HepG2 (cell line): ENCODE data around the gene FNIP2. TPM values are rescaled to one million over a fixed set of nuclear protein-coding genes. Genes with fewer than 3 reads are reported as not detected.

ENCODE experiments used
- ATAC-seq: fragments of 200-7000 bp; cut with Tn5 transposase; 3 replicates; pipeline ENCODE4 v1.9.1; 2020; ENCODE audit warnings: mild to moderate bottlenecking, moderate library complexity
- BruUV-seq: library from RNA; stranded (reverse); fragments of 400-500 nt; replicated peaks from 2 replicates; lab custom pipeline; 2021; lab: Mats Ljungman, UMichigan
- CTCF ChIA-PET: fragments of 300-600 bp; formaldehyde crosslinking; extraction: SDS; loops from one replicate; lab custom pipeline; 2021; ENCODE audit warnings: low total read pairs, inconsistent platforms, low intra/inter-chr PET ratio; lab: Yijun Ruan, JAX
- POLR2A ChIA-PET: fragments of 350-600 bp; sonication (Branson Sonifier 250); formaldehyde crosslinking; loops from one replicate; lab custom pipeline; 2020; ENCODE audit warnings: antibody characterized with exemption, inconsistent platforms; lab: Yijun Ruan, JAX
- DNase-seq: peaks from one replicate; pipeline ENCODE4 v3.0.0-alpha.2; 2015; ENCODE audit warnings: low spot score
- FAIRE-seq: peaks from 3 replicates; lab custom pipeline; 2011; peaks lifted over from hg19 to GRCh38; lab: Jason Lieb, UNC
- H2AFZ ChIP-seq: one replicate; pipeline ENCODE4 v1.6.1; 2011; ENCODE audit warnings: low read length, inconsistent platforms
- H3K27ac ChIP-seq: fragments of 300-600 bp; 3 replicates; pipeline ENCODE4 v1.8.0; 2011; ENCODE audit warnings: mixed run types, mild to moderate bottlenecking, mixed read lengths, low read length, inconsistent platforms; ENCODE audit not compliant: insufficient read depth; ENCODE audit errors: extremely low read length
- H3K27me3 ChIP-seq, 2 experiments: fragments of 200-600 bp in 1 of 2; 2 replicates in 1 of 2; 3 replicates in 1 of 2; pipeline versions ENCODE4 v1.6.0 to v1.8.0; 2011; ENCODE audit warnings: low read length in 2 of 2, mild to moderate bottlenecking in 2 of 2, moderate library complexity in 2 of 2, inconsistent platforms in 1 of 2; ENCODE audit not compliant: insufficient read depth in 2 of 2, control insufficient read depth in 1 of 2
- H3K36me3 ChIP-seq, 2 experiments: fragments of 200-600 bp in 1 of 2; replicated peaks in 1 of 2; 2 replicates in 1 of 2; 3 replicates in 1 of 2; pipeline versions ENCODE4 v1.5.1 to v1.8.0; 2011; ENCODE audit warnings: low read length in 2 of 2, inconsistent platforms in 1 of 2; ENCODE audit not compliant: insufficient read depth in 2 of 2, control insufficient read depth in 1 of 2
- H3K4me1 ChIP-seq: 2 replicates; pipeline ENCODE4 v1.5.1; 2012; ENCODE audit warnings: low read length, inconsistent platforms; ENCODE audit not compliant: insufficient read depth
- H3K4me2 ChIP-seq: 2 replicates; pipeline ENCODE4 v1.6.0; 2011; ENCODE audit warnings: low read depth, low read length, inconsistent platforms
- H3K4me3 ChIP-seq, 3 experiments: fragments of 200-600 bp in 1 of 3; sonication (generic), shearing (Covaris generic) in 1 of 3; replicated peaks in 1 of 3; 2 replicates each; pipeline ENCODE4 v1.5.1; 2011 to 2016; ENCODE audit warnings: low read length in 3 of 3, inconsistent platforms in 2 of 3, low read depth in 2 of 3, mild to moderate bottlenecking in 2 of 3, control low read depth in 1 of 3, mixed read lengths in 1 of 3; ENCODE audit not compliant: insufficient read depth in 1 of 3
- H3K79me2 ChIP-seq: one replicate; pipeline ENCODE4 v1.6.1; 2011; ENCODE audit warnings: low read length, inconsistent platforms; ENCODE audit not compliant: insufficient read depth
- H3K9ac ChIP-seq: 2 replicates; pipeline ENCODE4 v1.6.0; 2011; ENCODE audit warnings: mild to moderate bottlenecking, low read depth, low read length, inconsistent platforms; ENCODE audit not compliant: insufficient read depth
- H3K9me3 ChIP-seq: 2 replicates; pipeline ENCODE4 v1.5.1; 2012; ENCODE audit warnings: mild to moderate bottlenecking, low read length
- H4K20me1 ChIP-seq: 2 replicates; pipeline ENCODE4 v1.6.0; 2011; ENCODE audit warnings: inconsistent platforms, mild to moderate bottlenecking, low read length, moderate library complexity; ENCODE audit not compliant: insufficient read depth
- ATF7 ChIP-seq, 2 experiments: fragments of 450-650 bp in 1 of 2; sonication (generic) in 1 of 2; formaldehyde crosslinking in 1 of 2; IDR thresholded peaks; 2 replicates each; pipeline versions ENCODE4 v1.4.0 to v1.6.1; 2016 to 2020; ENCODE audit warnings: antibody characterized with exemption in 1 of 2, mild to moderate bottlenecking in 1 of 2, missing genetic modification reagents in 1 of 2
- CBFB ChIP-seq: sonication (generic); formaldehyde crosslinking; IDR thresholded peaks from 2 replicates; pipeline ENCODE4 v1.4.0; 2020; ENCODE audit warnings: missing genetic modification reagents
- CCDC6 ChIP-seq: sonication (generic); formaldehyde crosslinking; IDR thresholded peaks from 2 replicates; pipeline ENCODE4 v1.8.1; 2022; ENCODE audit warnings: mild to moderate bottlenecking, missing genetic modification reagents, moderate library complexity
- CREB1 ChIP-seq, 2 experiments: fragments of 450-650 bp in 1 of 2; IDR thresholded peaks; 2 replicates each; pipeline ENCODE4 v1.6.1; 2016 to 2017; ENCODE audit warnings: control low read depth in 1 of 2, mild to moderate bottlenecking in 1 of 2, missing compliant biosample characterization in 1 of 2, missing genetic modification characterization in 1 of 2
- ETV5 ChIP-seq: IDR thresholded peaks from 2 replicates; pipeline ENCODE4 v1.6.1; 2018; ENCODE audit warnings: missing biosample characterization, missing genetic modification reagents, inconsistent platforms, borderline replicate concordance
- KLF16 ChIP-seq, 2 experiments: sonication (generic) in 1 of 2; formaldehyde crosslinking in 1 of 2; IDR thresholded peaks; 2 replicates each; pipeline versions ENCODE4 v1.6.1 to v1.8.0; 2016 to 2023; ENCODE audit warnings: missing genetic modification reagents in 2 of 2, missing compliant biosample characterization in 1 of 2
- TEAD3 ChIP-seq: optimal IDR thresholded peaks from 2 replicates; pipeline ENCODE3; 2016; ENCODE audit warnings: borderline replicate concordance
- THAP7 ChIP-seq: sonication (generic); formaldehyde crosslinking; IDR thresholded peaks from 2 replicates; pipeline ENCODE4 v1.8.1; 2023; ENCODE audit warnings: mild to moderate bottlenecking, missing genetic modification reagents
- ZFP36L1 ChIP-seq: sonication (generic); formaldehyde crosslinking; IDR thresholded peaks from 2 replicates; pipeline ENCODE4 v1.8.0; 2022; ENCODE audit warnings: mild to moderate bottlenecking, missing genetic modification reagents, moderate library complexity
- ZMAT3 ChIP-seq: sonication (generic); formaldehyde crosslinking; conservative IDR thresholded peaks from 2 replicates; pipeline ENCODE4 v1.7.0; 2021; ENCODE audit warnings: missing genetic modification reagents
- ZNF362 ChIP-seq: sonication (generic); formaldehyde crosslinking; IDR thresholded peaks from 2 replicates; pipeline ENCODE4 v1.4.0; 2020; ENCODE audit warnings: missing genetic modification reagents, mild to moderate bottlenecking, borderline replicate concordance
- ZNF646 ChIP-seq: sonication (generic); formaldehyde crosslinking; IDR thresholded peaks from 2 replicates; pipeline ENCODE4 v1.9.0; 2021; ENCODE audit warnings: mild to moderate bottlenecking, missing genetic modification reagents
- in situ Hi-C: cut with HindIII; loops from 2 replicates; pipeline ENCODE4 v1.10.0; 2017; ENCODE audit warnings: low pct_unique_long_range_greater_than_20kb; ENCODE audit not compliant: extremely low pct_ligation_motif_present
- intact Hi-C: fragments of 100-400 bp; cut with micrococcal nuclease; formaldehyde crosslinking; loops from one replicate; pipeline ENCODE4 v1.10.0; 2022; ENCODE audit not compliant: unreplicated experiment
- polyA plus RNA-seq, 8 experiments: library from polyadenylated mRNA; depleted of rRNA in 3 of 8; stranded (reverse) in 7 of 8; unstranded in 1 of 8; fragments of >200 nt; fragmentation: Illumina TruSeq in 4 of 8; extraction: Trizol in 4 of 8; gene quantifications; 2 replicates each; pipeline versions ENCODE4 v1.2.1 to v1.2.3, GENCODE V29; 2011 to 2016; ENCODE audit warnings: low read depth in 4 of 8, missing spikeins in 1 of 8, mixed read lengths in 1 of 8; ENCODE audit not compliant: insufficient read depth in 1 of 8
- total RNA-seq, 5 experiments: library from RNA; depleted of rRNA; stranded (reverse); fragments of >200 nt; fragmentation: Illumina TruSeq; extraction: Trizol; gene quantifications; 2 replicates each; pipeline ENCODE4 v1.2.3, GENCODE V29; 2016; ENCODE audit warnings: low read depth in 1 of 5
- TF ChIP-seq, protein P1 (sequence below): sonication (generic); formaldehyde crosslinking; IDR thresholded peaks from 2 replicates; pipeline ENCODE4 v1.5.0; 2020; ENCODE audit warnings: mild to moderate bottlenecking, low read depth, missing genetic modification reagents, borderline replicate concordance

Gene FNIP2
- total and polyA plus RNA-seq, 2 of the 13 experiments (the other 11 are each of a cell fraction or from before 2014, with no cell fraction given), result 15.5 to 21.0 TPM

DNA sequence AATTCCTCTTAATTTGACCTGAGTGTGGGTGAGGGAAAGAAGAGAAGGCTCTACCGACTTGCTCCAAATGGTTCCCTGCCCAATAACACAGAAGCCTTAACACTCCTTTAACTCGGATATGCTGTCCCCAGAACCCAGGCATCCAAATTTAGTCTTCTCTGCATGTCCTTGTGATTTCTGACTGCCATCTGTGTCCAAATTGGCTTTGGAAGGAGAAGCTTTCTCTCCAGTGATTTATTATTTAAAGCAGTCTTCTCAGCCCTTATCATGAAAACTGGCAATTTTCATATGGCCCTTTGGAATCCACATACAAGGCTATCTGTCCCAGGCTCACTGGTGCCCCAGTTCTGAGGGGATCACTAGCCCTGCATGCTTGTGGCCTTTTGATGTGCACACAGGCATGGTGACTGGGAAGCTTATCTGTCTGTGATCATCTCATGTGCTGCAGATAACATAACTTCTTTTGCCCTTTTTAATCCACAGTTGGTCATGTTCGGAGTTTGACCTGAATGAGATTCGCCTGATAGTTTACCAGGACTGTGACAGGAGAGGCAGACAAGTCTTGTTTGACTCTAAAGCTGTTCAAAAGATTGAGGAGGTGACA, 56.7 kb downstream of the FNIP2 start (continued):
- 0 out of 2 replicates have a peak, but pooled peaks have one; percentile 22 for TF ChIP-seq ETV5
- no peak for TF ChIP-seq ZNF646 (CRISPR knock-in tag)
- no peak for TF ChIP-seq CBFB (CRISPR knock-in tag)
- TF ChIP-seq TEAD3 (CRISPR knock-in tag), result peak; percentile 14

DNA sequence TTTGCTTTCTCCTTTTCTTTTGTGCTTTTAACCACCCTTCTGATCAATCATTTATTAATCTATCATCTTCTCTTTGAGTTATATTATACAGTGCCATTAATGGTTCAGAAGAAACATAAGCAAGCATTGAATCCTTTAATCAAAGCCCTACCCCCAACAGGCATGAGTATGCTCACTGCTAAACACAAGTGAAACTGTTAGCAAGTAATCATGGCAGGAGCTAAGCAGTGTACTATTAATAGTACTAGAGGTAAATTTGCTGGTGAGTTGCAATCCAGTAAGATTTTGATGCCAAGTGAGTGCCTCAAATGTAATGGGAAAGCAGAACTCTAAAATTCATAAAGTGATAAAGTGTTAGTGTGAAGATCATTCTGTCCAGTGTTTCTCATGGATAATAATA, 57.2 kb downstream of the FNIP2 start:
- ATAC-seq, result no peak
- FAIRE-seq, result no peak
- DNase-seq, result no peak
- Histone ChIP-seq H3K4me3 (no peak overlapping the region; a peak in 1 of 6 replicates), H3K36me3 (peaks cover 5 to 22% of the 10 kb centered on the region in 2 experiments), H3K9me3 (no peaks in the 10 kb centered on the region), H3K9ac (peak overlapping the region; percentile 17; the same call in 1 of the 2 replicates), H3K27ac (peak overlapping the region; percentile 78), H2AFZ (no peak overlapping the region), H3K4me1 (peaks cover 85% of the 10 kb centered on the region), H3K4me2 (peak overlapping the region; percentile 43), H3K79me2 (peaks cover 52% of the 10 kb centered on the region), H3K27me3 (no peaks in the 10 kb centered on the region), H4K20me1 (no peaks in the 10 kb centered on the region)
- ChIA-PET CTCF (no interaction called here), POLR2A (interaction anchor here (0.6 to 1.0 kb wide), 3 partner anchors 16 to 70 kb away, joined by 3 read pairs; no protein-coding TSS in a partner anchor)
- in situ Hi-C loops, result loop anchor here (5.0 kb wide), 1 partner anchor 44 kb away; no protein-coding TSS in a partner anchor
- intact Hi-C loops, result loop anchor here (2.0 to 5.0 kb wide), 3 partner anchors 13 to 59 kb away; partner anchors contain the start of gene FNIP2
- BruUV-seq, result no TSS peak
- TF ChIP-seq, protein P1, sequence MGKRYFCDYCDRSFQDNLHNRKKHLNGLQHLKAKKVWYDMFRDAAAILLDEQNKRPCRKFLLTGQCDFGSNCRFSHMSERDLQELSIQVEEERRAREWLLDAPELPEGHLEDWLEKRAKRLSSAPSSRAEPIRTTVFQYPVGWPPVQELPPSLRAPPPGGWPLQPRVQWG (CRISPR knock-in tag), result no peak
- no peak for TF ChIP-seq CREB1 (IDR thresholded peaks at IDR 0.05)
- TF ChIP-seq CREB1 (CRISPR knock-in tag; IDR thresholded peaks at IDR 0.05), result 0 out of 2 replicates have a peak, but pooled peaks have one; percentile 21
- TF ChIP-seq THAP7 (CRISPR knock-in tag), result no peak
- no peak for TF ChIP-seq ATF7 (IDR thresholded peaks at IDR 0.05)
- TF ChIP-seq ATF7 (CRISPR knock-in tag; IDR thresholded peaks at IDR 0.05), result no peak
- no peak for TF ChIP-seq ZMAT3
- 0 out of 2 replicates have a peak, but pooled peaks have one; percentile 38 for TF ChIP-seq ZFP36L1 (CRISPR knock-in tag)
- TF ChIP-seq KLF16 (CRISPR knock-in tag; IDR thresholded peaks at IDR 0.05), result no peak
- peak; percentile 49; the same call in 1 of the 2 replicates for TF ChIP-seq CCDC6
- no peak for TF ChIP-seq ZNF362 (CRISPR knock-in tag)
